DMS114 treated with DMSO at 0.1 percent for 48 hours (cell line): ENCODE results near the gene U2AF1L4.

Experiments
- DNase-seq: peaks from one replicate; lab custom pipeline; 2025; ENCODE audit not compliant: unreplicated experiment; lab: John Stamatoyannopoulos, UW

U2AF1L4 gene

GRCh38 chr19:35714601-35715354 lies 30.4 kb downstream of the U2AF1L4 start:
- no peak for DNase-seq

GRCh38 chr19:35713904-35714495 lies 31.2 kb downstream of the U2AF1L4 start:
- DNase-seq: no peak

GRCh38 chr19:35713506-35713850 lies 31.7 kb downstream of the U2AF1L4 start:
- DNase-seq: no peak

GRCh38 chr19:35712567-35713505 lies 32.4 kb downstream of the U2AF1L4 start:
- no peak for DNase-seq

- no peak for DNase-seq
Measured at GRCh38 chr19:35710784-35711723, 34.2 kb downstream of the U2AF1L4 start.

GRCh38 chr19:35708391-35708790 lies 36.8 kb downstream of the U2AF1L4 start:
- no peak for DNase-seq

GRCh38 chr19:35704218-35704617 lies 41.0 kb downstream of the U2AF1L4 start, which contains the start of gene ZBTB32:
TSS of gene ZBTB32 (plus strand) at chr19:35704558. CDS start at chr19:35714627, 10,069 bp downstream.
- no peak for DNase-seq

GRCh38 chr19:35703343-35703742 lies 41.9 kb downstream of the U2AF1L4 start:
- DNase-seq: no peak

GRCh38 chr19:35702223-35703012 lies 42.8 kb downstream of the U2AF1L4 start:
- DNase-seq: peak; percentile 99

GRCh38 chr19:35696835-35697234 lies 48.4 kb downstream of the U2AF1L4 start:
- DNase-seq: no peak

GRCh38 chr19:35695895-35696422 lies 49.3 kb downstream of the U2AF1L4 start:
- no peak for DNase-seq

GRCh38 chr19:35693835-35694599 lies 51.2 kb downstream of the U2AF1L4 start:
- peak; percentile 83 for DNase-seq

GRCh38 chr19:35693422-35693821 lies 51.8 kb downstream of the U2AF1L4 start:
- no peak for DNase-seq
